M059J (cell line): ENCODE results near the gene KLHDC3. TPM values are rescaled to one million over a fixed set of nuclear protein-coding genes. Genes with fewer than 3 reads are reported as not detected.

Source experiments
- DNase-seq: peaks from one replicate; pipeline ENCODE4 v3.0.0-alpha.2; 2012; ENCODE audit warnings: low read depth
- total RNA-seq: library from RNA; depleted of rRNA; stranded (reverse); fragments of >200 nt; shearing (Covaris generic); gene quantifications from 2 replicates; pipeline ENCODE4 v1.2.3, GENCODE V29; 2014; rRNA removed

The KLHDC3 gene
- total RNA-seq, 1 experiment from 2014 or later = 118 TPM

- DNase-seq = peak; percentile 65
Observed at GRCh38 chr6:43054206-43054943, 40.3 kb downstream of the KLHDC3 start.

DNA sequence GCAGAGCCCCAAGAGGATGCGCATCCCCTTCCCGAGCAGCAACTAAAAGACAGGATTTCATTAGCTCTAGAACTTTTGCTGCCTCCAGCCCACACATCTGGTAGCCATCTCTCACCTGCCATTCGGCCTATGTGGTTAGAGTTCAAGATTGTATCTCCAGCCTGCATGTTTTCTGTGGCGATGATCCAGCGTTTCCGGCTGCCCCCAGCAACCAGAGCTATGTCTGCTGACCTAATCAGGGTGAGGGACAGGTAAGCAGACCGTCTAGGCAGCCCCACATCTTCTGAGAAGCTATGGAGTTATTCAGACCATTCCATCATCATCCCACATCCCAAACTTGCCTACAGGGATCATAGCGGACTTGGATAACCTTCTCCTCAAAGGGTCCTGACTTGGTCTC is 41.9 kb downstream of the KLHDC3 start:
- DNase-seq = no peak

DNA sequence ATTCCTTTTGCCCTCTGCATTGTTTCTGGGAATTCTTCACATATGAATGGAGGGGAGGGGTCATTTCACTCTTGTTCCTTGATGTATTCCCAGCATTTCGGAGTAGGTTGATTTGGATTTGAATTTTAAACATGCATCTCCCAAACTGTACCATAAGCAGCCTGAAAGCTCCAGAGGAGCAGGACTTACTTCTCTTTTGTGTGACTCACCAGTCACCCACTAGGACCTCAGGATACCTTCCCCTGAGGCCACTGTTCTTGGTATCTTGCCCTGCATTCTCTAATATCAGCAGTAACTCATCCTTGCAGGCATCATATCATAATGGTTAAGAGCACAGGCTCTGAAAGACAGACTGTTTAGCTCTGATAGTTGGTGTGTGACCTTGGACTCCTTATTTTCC is 44.5 kb downstream of the KLHDC3 start:
- peak; percentile 63 for DNase-seq

GRCh38 chr6:43059168-43060033 is 45.4 kb downstream of the KLHDC3 start, which contains the start of the genes KLC4 and MRPL2:
KLC4 (plus strand) TSS chr6:43059631; CDS start chr6:43061336, 1,705 bp downstream.
MRPL2 (minus strand) TSS chr6:43059434; CDS start chr6:43059381, 53 bp downstream.
- DNase-seq = peak; percentile 99

DNA sequence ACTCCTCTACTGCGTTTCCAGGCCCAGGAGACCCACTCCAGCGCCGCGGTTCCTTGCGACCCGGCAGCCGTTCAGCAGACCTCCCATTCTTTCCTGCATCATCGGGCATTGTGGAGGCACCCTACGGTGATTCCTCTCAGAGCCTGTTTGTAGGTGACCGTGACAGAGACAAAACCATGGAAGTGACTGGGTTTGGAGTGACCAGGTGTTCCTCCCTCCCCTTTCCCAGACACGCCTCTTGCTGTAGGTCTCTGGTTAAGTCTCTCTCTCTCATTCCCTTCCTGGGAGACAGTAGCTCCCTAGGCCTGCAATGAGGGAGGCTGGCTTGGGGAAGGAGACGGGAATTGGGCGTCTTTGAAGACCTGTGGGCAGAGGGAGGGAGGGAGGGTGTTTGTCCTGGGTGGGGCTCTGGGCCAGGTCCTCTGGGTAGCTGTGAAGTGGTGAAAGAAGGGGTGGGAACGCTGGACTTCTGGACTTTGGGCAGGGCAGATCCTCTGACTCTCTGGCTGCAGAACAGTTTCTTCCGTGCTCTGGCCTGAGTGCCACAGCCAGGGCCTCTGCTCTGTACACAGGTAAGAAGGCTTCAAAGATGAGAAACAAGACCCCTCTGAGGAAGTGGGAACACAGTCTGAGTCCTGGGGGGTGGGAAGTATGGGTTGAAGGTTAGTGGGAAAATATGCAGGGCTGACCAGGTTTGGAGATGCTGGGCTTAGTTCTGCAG is 46.1 kb downstream of the KLHDC3 start:
- peak; percentile 55 for DNase-seq

DNA sequence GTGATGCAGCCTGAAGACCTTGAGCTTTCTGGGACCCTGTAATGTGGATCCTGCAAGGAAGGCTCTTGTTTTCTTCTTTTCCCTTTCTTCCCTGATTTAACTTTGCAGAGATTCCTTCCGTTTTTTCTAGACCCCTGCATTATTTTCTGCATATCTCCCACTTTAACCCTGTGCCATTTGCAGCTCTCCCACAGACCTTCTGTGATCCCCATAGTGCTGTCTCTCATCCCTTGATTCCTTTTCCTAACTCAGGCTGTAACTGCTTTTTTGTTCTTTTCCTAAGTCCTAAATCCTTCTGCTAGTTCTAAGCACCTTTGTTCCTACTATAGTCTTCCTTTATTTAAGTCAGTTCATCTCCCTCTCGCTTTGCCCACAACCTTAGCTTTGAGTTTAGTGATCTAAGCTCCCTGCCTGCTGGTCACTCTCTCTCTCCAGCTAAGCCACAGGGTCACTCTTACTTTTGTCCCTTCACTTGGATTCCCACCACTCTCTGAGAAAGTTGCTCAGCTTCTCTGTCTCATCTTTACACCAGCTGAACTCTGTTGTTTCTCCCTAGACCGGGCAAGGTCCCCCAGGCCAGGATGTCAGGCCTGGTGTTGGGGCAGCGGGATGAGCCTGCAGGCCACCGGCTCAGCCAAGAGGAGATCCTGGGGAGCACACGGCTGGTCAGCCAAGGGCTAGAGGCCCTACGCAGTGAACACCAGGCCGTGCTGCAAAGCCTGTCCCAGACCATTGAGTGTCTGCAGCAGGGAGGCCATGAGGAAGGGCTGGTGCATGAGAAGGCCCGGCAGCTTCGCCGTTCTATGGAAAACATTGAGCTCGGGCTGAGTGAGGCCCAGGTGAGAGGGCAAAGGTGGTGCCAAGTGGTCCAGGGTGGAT is 46.9 kb downstream of the KLHDC3 start:
- DNase-seq = no peak

GRCh38 chr6:43061861-43062260 is 47.8 kb downstream of the KLHDC3 start:
- DNase-seq = peak; percentile 76

DNA sequence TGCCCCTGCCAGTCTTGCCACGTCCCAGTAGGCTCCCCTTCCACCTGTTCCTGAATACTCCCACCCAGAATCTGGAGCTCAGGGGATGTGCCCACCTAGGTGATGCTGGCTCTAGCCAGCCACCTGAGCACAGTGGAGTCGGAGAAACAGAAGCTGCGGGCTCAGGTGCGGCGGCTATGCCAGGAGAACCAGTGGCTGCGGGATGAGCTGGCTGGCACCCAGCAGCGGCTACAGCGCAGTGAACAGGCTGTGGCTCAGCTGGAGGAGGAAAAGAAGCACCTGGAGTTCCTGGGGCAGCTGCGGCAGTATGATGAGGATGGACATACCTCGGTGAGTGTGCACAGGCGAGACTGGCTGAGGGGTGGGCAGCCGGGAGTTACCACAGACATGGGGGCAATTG is 48.8 kb downstream of the KLHDC3 start:
- no peak for DNase-seq

DNA sequence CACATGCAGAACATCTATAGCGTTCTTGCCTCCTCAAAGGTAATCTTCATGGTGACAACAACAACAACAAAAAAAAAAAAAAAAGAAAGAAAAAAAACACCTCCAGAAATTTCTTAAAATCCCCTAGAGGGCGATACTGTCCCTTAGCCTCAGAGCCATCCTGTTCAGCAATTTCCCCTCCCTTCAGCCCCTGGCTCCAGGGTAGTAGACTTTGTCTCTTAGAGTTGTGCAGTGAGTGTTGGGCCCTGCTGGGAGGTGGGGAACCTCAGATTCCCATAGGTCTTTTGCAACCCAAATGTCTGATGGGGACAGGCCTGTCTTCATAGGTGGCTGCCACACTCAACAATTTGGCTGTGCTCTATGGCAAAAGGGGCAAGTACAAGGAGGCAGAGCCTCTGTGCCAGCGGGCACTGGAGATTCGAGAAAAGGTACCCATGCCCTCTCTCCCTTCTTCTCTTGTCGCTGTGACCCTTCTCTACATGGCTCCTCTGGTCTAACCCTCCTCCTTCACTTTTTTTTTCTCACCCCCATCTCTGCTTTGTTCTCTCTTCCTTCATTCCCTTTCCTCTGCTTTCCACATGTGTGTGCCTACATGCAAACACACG is 56.1 kb downstream of the KLHDC3 start:
- DNase-seq = peak; percentile 69

Other genes starting within 250 kb of the KLHDC3 start
- gene BICRAL, start 232.2 kb upstream of the KLHDC3 start, total RNA-seq = 5.4 and 7.5 TPM in 2 replicates
- gene RPL7L1, start 134.6 kb upstream of the KLHDC3 start, total RNA-seq = 174 and 187 TPM in 2 replicates
- not detected in 2 replicates for gene PTCRA, start 98.2 kb upstream of the KLHDC3 start, total RNA-seq
- 58.0 and 78.3 TPM in 2 replicates for gene CNPY3, start 84.8 kb upstream of the KLHDC3 start, total RNA-seq
- gene GNMT, start 53.5 kb upstream of the KLHDC3 start, total RNA-seq = 0.54 TPM in 1 of 2 replicates, not detected in the other
- 13.8 and 14.2 TPM in 2 replicates for gene PEX6, start 35.1 kb upstream of the KLHDC3 start, total RNA-seq
- 66.6 and 94.2 TPM in 2 replicates for gene PPP2R5D, start 29.7 kb upstream of the KLHDC3 start, total RNA-seq
- gene MEA1, start 303 bp upstream of the KLHDC3 start, total RNA-seq = 172 and 224 TPM in 2 replicates
- gene RRP36, start 7.4 kb downstream of the KLHDC3 start, total RNA-seq = 153 and 195 TPM in 2 replicates
- gene CUL7, start 39.6 kb downstream of the KLHDC3 start, total RNA-seq = 8.3 and 17.7 TPM in 2 replicates
- 43.4 and 55.4 TPM in 2 replicates for gene MRPL2, start 45.2 kb downstream of the KLHDC3 start, total RNA-seq
- 14.7 and 21.1 TPM in 2 replicates for gene KLC4, start 45.4 kb downstream of the KLHDC3 start, total RNA-seq
- 76.3 and 162 TPM in 2 replicates for gene PTK7, start 62.1 kb downstream of the KLHDC3 start, total RNA-seq
- gene SRF, start 157.0 kb downstream of the KLHDC3 start, total RNA-seq = 15.6 and 26.5 TPM in 2 replicates
- gene CUL9, start 167.9 kb downstream of the KLHDC3 start, total RNA-seq = 14.1 and 21.9 TPM in 2 replicates
- 19.3 and 24.3 TPM in 2 replicates for gene DNPH1, start 215.2 kb downstream of the KLHDC3 start, total RNA-seq
- under 0.01 TPM in 1 of 2 replicates, not detected in the other for gene TTBK1, start 229.2 kb downstream of the KLHDC3 start, total RNA-seq